ENCODE measurements around the gene CACNA1D.

CACNA1D gene

GRCh38 chr3:53518495-53518981 lies 24.1 kb downstream of the CACNA1D start:
- Mint-ChIP-seq H3K27ac (ENCODE audit: low read depth) (no peak overlapping the region), H3K4me1 (no peaks in the 10 kb centered on the region)

GRCh38 chr3:53519065-53519709 lies 24.8 kb downstream of the CACNA1D start:
- ATAC-seq (replicated peaks; ENCODE audit: extremely low read depth, poor library complexity, severe bottlenecking) (no peak), DNase-seq (ENCODE audit: low spot score in 2 of 2) (no peak)
- H3K4me1 Mint-ChIP-seq, result no peaks in the 10 kb centered on the region
- no peak overlapping the region for H3K4me3 Mint-ChIP-seq
- no peaks in the 10 kb centered on the region for H3K36me3 Mint-ChIP-seq (ENCODE audit: insufficient read depth)
- no peak overlapping the region for H3K27ac Mint-ChIP-seq (ENCODE audit: low read depth)
- no peaks in the 10 kb centered on the region for H3K9me3 Mint-ChIP-seq
- peaks cover 25% of the 10 kb centered on the region for H3K27me3 Mint-ChIP-seq

More at GRCh38 chr3:53518495-53518981, 24.1 kb downstream of the CACNA1D start:
- H3K4me3 Mint-ChIP-seq, result no peak overlapping the region
- peaks cover 19% of the 10 kb centered on the region for H3K27me3 Mint-ChIP-seq
- no peaks in the 10 kb centered on the region for H3K9me3 Mint-ChIP-seq
- ATAC-seq (replicated peaks; ENCODE audit: extremely low read depth, poor library complexity, severe bottlenecking) (no peak), DNase-seq (ENCODE audit: low spot score in 2 of 2) (no peak)
- no peaks in the 10 kb centered on the region for H3K36me3 Mint-ChIP-seq (ENCODE audit: insufficient read depth)

DNA sequence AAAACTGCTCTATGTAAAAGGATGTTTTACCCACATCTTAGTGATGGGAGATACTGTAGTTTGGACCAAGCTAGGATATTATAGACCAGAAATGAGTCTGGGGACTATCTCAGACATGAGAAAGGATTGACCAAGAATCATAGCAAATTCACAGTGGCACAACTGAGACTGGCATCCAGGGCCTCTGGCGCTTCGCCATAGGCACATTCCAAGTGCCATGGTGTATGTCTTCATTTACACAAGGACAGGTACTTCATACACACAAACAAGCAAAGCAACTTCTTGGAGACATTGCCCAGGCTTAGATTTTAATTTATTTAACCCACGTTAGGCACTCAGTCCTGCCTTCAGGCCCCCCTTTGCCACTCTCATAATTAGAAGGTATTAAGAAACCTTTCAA lies 28.9 kb downstream of the CACNA1D start:
- ATAC-seq (replicated peaks; ENCODE audit: extremely low read depth, poor library complexity, severe bottlenecking) (no peak), DNase-seq (ENCODE audit: low spot score in 2 of 2) (no peak)
- no peaks in the 10 kb centered on the region for H3K36me3 Mint-ChIP-seq (ENCODE audit: insufficient read depth)
- H3K9me3 Mint-ChIP-seq, result no peaks in the 10 kb centered on the region
- no peaks in the 10 kb centered on the region for H3K4me1 Mint-ChIP-seq
- no peak overlapping the region for H3K27ac Mint-ChIP-seq (ENCODE audit: low read depth)
- peaks cover 45% of the 10 kb centered on the region for H3K27me3 Mint-ChIP-seq
- H3K4me3 Mint-ChIP-seq, result no peak overlapping the region

DNA sequence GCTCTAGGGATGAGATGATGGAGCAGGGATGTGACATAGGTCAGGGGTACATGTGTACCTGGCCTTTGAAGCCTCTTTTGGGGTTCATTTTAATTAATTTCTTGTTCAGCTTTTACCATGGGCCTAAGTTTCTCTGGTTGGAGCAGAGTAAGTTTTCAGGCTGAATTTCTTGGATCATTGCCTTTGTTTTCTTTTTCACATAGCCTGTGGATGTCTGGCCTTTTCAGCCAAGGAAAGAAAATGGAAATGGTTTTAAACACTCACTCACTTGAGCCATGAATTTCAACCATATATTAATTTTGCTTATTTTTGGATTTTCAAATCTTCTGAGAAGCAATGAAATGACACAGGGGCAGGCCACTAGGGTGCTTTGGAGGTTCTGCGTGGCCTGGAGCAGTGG lies 30.2 kb downstream of the CACNA1D start:
- H3K27me3 Mint-ChIP-seq, result peaks cover 57% of the 10 kb centered on the region
- no peaks in the 10 kb centered on the region for H3K36me3 Mint-ChIP-seq (ENCODE audit: insufficient read depth)
- DNase-seq (ENCODE audit: low spot score in 2 of 2) (no peak), ATAC-seq (replicated peaks; ENCODE audit: extremely low read depth, poor library complexity, severe bottlenecking) (no peak)
- H3K27ac Mint-ChIP-seq (ENCODE audit: low read depth), result no peak overlapping the region
- no peaks in the 10 kb centered on the region for H3K4me1 Mint-ChIP-seq
- H3K4me3 Mint-ChIP-seq, result no peak overlapping the region
- H3K9me3 Mint-ChIP-seq, result no peaks in the 10 kb centered on the region

GRCh38 chr3:53525765-53526703 lies 31.6 kb downstream of the CACNA1D start:
- Mint-ChIP-seq H3K4me3 (no peak overlapping the region), H3K27me3 (peaks cover 72% of the 10 kb centered on the region), H3K36me3 (ENCODE audit: insufficient read depth) (no peaks in the 10 kb centered on the region), H3K27ac (ENCODE audit: low read depth) (no peak overlapping the region), H3K4me1 (no peaks in the 10 kb centered on the region), H3K9me3 (no peaks in the 10 kb centered on the region)
- DNase-seq (ENCODE audit: low spot score in 2 of 2), result no peak
- ATAC-seq (replicated peaks; ENCODE audit: extremely low read depth, poor library complexity, severe bottlenecking), result no peak

- ATAC-seq (replicated peaks; ENCODE audit: extremely low read depth, poor library complexity, severe bottlenecking), result no peak
- Mint-ChIP-seq H3K9me3 (no peaks in the 10 kb centered on the region), H3K27me3 (peaks cover 78% of the 10 kb centered on the region), H3K4me1 (no peaks in the 10 kb centered on the region), H3K36me3 (ENCODE audit: insufficient read depth) (no peaks in the 10 kb centered on the region), H3K4me3 (no peak overlapping the region), H3K27ac (ENCODE audit: low read depth) (no peak overlapping the region)
- DNase-seq (ENCODE audit: low spot score in 2 of 2), result no peak
Observed at GRCh38 chr3:53526704-53527055, 32.3 kb downstream of the CACNA1D start.

GRCh38 chr3:53530205-53530604 lies 35.8 kb downstream of the CACNA1D start:
- no peak for ATAC-seq (replicated peaks; ENCODE audit: extremely low read depth, poor library complexity, severe bottlenecking)
- H3K36me3 Mint-ChIP-seq (ENCODE audit: insufficient read depth), result no peaks in the 10 kb centered on the region
- DNase-seq (ENCODE audit: low spot score in 2 of 2), result no peak

DNA sequence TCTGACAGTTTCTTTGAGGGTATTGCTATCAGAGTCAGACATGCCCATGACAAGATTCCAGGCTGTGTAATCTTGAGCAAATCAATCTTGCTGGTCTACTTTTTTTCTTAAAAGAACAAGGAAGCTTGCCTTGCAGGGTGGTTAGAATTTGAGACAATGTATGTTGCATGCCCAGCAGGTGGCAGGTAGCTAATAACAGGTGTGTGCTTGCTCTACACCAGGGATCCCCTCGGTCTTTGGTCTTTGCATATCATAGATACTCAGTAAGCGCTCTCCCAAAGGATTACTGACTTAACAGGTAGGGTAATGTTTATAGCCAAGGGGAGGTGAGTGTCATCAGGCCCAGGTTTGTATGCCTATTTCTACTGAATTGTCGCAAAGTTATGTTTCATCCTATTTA lies 37.3 kb downstream of the CACNA1D start:
- Mint-ChIP-seq H3K4me1 (no peaks in the 10 kb centered on the region), H3K27me3 (peaks cover 73% of the 10 kb centered on the region), H3K9me3 (no peaks in the 10 kb centered on the region), H3K36me3 (ENCODE audit: insufficient read depth) (no peaks in the 10 kb centered on the region), H3K27ac (ENCODE audit: low read depth) (no peak overlapping the region), H3K4me3 (no peak overlapping the region)
- no peak for DNase-seq (ENCODE audit: low spot score in 2 of 2)
- ATAC-seq (replicated peaks; ENCODE audit: extremely low read depth, poor library complexity, severe bottlenecking), result no peak

More at GRCh38 chr3:53530205-53530604, 35.8 kb downstream of the CACNA1D start:
- Mint-ChIP-seq H3K4me1 (no peaks in the 10 kb centered on the region), H3K4me3 (no peak overlapping the region), H3K9me3 (no peaks in the 10 kb centered on the region), H3K27ac (ENCODE audit: low read depth) (no peak overlapping the region), H3K27me3 (peaks cover 75% of the 10 kb centered on the region)

DNA sequence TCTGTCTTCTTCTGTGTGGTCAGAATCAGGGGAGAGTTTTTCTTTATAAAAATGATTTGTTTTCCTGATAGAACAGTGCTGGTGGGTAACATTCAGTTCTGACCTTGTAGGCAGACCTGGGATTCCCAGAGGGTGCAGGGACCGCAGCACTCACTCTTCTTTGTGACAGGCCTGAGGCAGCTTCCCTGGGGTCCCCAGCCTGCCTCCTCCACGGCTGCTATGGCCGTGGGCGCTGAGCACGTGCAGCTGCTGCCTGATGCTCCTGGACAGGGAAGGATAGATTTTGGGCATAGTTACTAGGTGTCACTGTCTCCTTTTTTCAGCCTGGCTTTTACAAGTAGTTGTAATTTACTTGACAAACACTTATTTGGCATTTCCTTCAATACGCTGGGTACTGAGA lies 39.1 kb downstream of the CACNA1D start:
- ATAC-seq (replicated peaks; ENCODE audit: extremely low read depth, poor library complexity, severe bottlenecking), result no peak
- H3K27ac Mint-ChIP-seq (ENCODE audit: low read depth), result no peak overlapping the region
- H3K9me3 Mint-ChIP-seq, result no peaks in the 10 kb centered on the region

DNA sequence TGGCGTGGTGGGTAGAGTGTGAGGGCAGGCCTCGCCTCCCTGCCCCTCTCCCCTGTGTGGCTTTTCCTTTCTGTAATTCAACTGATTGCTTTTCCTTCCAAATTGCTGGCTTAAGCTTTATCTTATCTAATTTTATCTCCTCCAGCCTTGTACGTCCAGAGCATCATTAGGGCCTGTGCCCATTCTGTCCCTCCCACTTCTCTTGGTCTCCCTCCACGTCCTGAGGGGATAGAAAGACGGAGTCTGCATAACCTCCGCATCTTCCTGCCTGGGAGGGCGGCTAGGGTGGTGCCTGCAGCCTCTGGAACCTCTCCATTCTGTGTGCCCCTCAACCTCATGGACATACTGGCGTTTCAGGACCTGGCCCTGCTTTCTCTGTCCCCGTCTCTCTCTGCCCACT lies 39.8 kb downstream of the CACNA1D start:
- no peaks in the 10 kb centered on the region for H3K9me3 Mint-ChIP-seq
- no peaks in the 10 kb centered on the region for H3K4me1 Mint-ChIP-seq
- H3K4me3 Mint-ChIP-seq, result no peak overlapping the region
- H3K36me3 Mint-ChIP-seq (ENCODE audit: insufficient read depth), result no peaks in the 10 kb centered on the region
- ATAC-seq (replicated peaks; ENCODE audit: extremely low read depth, poor library complexity, severe bottlenecking) (no peak), DNase-seq (ENCODE audit: low spot score in 2 of 2) (no peak)
- no peak overlapping the region for H3K27ac Mint-ChIP-seq (ENCODE audit: low read depth)
- peaks cover 69% of the 10 kb centered on the region for H3K27me3 Mint-ChIP-seq

More for the DNA sequence above, 39.1 kb downstream of the CACNA1D start:
- DNase-seq (ENCODE audit: low spot score in 2 of 2), result no peak
- Mint-ChIP-seq H3K4me1 (no peaks in the 10 kb centered on the region), H3K36me3 (ENCODE audit: insufficient read depth) (no peaks in the 10 kb centered on the region), H3K4me3 (no peak overlapping the region), H3K27me3 (peaks cover 69% of the 10 kb centered on the region)

GRCh38 chr3:53534676-53535400 lies 40.4 kb downstream of the CACNA1D start:
- Mint-ChIP-seq H3K4me3 (no peak overlapping the region), H3K4me1 (no peaks in the 10 kb centered on the region)

DNA sequence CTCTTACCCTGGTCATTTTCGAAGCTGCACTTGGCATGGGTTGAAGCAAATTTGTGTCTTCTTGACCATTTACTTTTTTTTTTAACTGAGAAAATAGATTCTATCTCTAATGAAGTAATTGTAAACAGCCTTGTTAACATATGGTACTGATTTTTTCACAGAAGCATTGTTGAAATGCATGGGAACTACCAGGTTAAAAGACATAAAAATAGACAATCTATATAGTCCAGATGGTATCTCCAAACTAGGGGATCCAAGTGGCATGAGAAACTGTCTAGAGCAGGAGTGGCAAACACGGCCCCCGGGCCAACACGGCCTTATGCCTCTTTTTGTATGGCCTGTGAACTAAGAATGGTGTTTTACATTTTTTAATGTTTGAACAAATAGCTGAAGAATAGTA lies 41.9 kb downstream of the CACNA1D start:
- no peak overlapping the region for H3K27ac Mint-ChIP-seq (ENCODE audit: low read depth)
- no peak overlapping the region for H3K4me3 Mint-ChIP-seq
- H3K27me3 Mint-ChIP-seq, result peaks cover 63% of the 10 kb centered on the region
- H3K36me3 Mint-ChIP-seq (ENCODE audit: insufficient read depth), result no peaks in the 10 kb centered on the region
- DNase-seq (ENCODE audit: low spot score in 2 of 2) (no peak), ATAC-seq (replicated peaks; ENCODE audit: extremely low read depth, poor library complexity, severe bottlenecking) (no peak)
- no peaks in the 10 kb centered on the region for H3K9me3 Mint-ChIP-seq
- H3K4me1 Mint-ChIP-seq, result no peaks in the 10 kb centered on the region

More at GRCh38 chr3:53534676-53535400, 40.4 kb downstream of the CACNA1D start:
- DNase-seq (ENCODE audit: low spot score in 2 of 2), result no peak
- H3K27ac Mint-ChIP-seq (ENCODE audit: low read depth), result no peak overlapping the region
- H3K9me3 Mint-ChIP-seq, result no peaks in the 10 kb centered on the region
- H3K36me3 Mint-ChIP-seq (ENCODE audit: insufficient read depth), result no peaks in the 10 kb centered on the region
- peaks cover 69% of the 10 kb centered on the region for H3K27me3 Mint-ChIP-seq
- ATAC-seq (replicated peaks; ENCODE audit: extremely low read depth, poor library complexity, severe bottlenecking), result no peak
